GM19043 (cell line): ENCODE measurements around the gene RSAD2.

Experiments used
- ATAC-seq: cut with Tn5 transposase; IDR thresholded peaks from one replicate; pipeline ENCODE4 v1.9.1; 2021; ENCODE audit warnings: low read depth; ENCODE audit not compliant: unreplicated experiment

Gene RSAD2

GRCh38 chr2:6941299-6942046 is 63.9 kb downstream of the RSAD2 start:
- no peak for ATAC-seq

DNA sequence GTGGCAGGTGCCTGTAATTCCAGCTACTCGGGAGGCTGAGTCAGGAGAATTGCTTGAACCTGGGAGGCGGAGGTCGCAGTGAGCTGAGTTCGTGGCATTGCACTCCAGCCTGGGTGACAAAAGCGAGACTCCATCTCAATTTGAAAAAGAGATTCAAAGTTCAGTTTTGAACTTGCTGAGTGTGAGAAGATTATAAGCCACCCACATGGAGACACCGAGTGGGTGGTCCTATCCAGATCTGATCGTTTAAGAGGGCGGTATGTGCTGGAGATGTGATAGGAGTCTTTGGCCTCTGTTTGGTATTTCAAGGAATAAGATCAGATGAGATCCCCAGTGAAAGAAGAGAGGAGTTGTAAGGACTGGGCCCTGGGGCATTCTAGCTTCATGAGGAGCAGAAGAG is 65.3 kb downstream of the RSAD2 start:
- ATAC-seq = no peak

DNA sequence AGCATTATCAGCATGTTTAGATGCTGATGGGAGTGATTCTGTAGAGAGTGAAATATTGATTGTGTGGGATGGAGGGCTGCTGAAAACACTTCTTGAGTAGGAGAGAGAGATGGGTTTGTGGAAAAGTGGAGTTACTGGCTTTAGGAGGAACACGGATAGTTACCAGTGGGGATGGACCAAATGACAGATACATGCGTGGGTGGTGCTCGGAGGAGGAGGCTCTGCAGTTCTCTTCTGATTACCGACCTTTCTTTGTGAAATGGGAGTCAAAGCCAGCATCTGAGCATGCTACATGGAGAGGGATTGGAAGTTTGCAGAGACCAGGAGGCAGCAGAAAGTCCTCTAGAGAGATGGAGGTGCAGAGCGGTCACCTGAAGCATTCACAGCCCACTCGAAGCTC is 65.9 kb downstream of the RSAD2 start:
- ATAC-seq = no peak

- ATAC-seq = no peak
These were observed 66.4 kb downstream of the RSAD2 start for GRCh38 chr2:6943971-6944370.

DNA sequence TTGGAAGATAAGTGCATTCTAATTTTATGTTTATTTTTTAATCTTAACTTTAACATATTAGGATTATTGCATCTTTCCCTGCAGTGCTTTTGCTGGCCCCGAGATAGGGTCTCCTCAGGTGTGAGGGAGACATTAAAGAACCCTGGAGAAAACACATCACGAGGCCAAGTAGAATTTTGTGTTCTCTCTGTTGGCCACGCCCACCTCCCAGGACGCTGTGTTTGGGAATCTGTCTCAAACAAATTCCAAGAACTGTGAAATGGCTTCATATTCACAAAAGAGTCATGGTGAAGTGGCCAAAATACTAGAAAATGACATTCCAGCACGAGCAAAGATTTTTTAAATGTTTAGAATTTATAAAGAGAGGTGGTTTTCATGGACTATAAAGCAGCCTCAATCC is 67.0 kb downstream of the RSAD2 start:
- ATAC-seq = no peak

DNA sequence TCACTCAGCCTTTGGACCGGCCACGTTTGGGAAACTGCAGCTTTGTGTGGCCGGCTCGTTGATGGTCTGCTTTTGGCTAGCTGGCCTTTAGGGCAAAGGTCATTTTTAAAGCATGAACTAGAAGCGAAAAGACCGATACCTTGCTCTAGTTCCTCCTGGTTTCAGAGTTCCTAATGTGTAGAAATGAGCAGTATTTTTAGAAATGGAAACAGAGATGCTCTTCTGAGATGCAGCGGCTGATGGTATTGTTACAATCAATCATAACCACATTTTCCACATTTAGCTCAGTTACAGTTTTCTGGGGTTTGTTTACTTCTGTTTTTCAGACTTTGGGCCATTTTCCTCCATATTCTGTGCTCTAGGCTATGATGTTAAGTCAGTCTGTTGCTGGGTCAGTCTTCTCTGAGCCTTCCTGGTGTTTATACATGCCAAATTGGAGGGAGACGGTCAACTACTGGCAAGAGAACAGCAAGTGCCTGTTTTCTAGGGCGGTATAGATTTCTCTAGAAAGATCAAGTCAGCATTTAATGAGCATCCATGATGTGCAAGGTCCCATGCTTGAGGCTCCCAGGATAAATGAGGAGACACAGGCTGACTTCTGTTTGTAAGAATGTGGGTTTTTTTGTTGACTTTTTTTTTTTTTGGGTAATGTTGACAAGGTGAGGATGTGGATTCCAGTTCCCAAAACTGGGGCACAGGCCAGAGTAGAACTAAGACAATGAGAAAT is 67.7 kb downstream of the RSAD2 start:
- peak; percentile 90 for ATAC-seq

- no peak for ATAC-seq
These were observed 68.2 kb downstream of the RSAD2 start for GRCh38 chr2:6945821-6946220.

DNA sequence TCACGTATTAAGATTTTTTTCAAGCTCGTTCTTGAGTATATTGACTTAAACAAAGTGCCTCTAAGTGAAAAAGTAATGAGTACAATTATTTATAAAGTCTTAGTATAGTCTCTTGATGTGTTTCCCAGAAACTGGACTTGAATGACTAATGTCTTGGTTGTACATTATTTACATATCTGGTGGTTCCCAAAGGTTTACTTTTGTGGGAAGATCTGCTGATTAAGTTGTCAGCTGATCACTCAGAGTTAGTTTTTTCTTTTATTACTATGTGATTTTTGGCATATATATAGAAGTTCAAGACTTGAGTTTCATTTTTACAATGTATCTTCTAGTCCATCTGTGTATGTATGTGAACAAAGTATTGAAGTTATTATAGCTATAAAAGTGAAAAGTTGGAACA is 69.1 kb downstream of the RSAD2 start:
- ATAC-seq = no peak
